Transverse colon (tissue), 4 donors: ENCODE data around the gene SHOX.

ENCODE experiments used
- CTCF ChIP-seq, 5 experiments: fragments of 200-600 bp in 3 of 5; fragments of 450-650 bp in 2 of 5; sonication (generic) in 3 of 5; IDR thresholded peaks; 1 replicate in 2 of 5; 2 replicates in 3 of 5; pipeline ENCODE4 v1.5.1; 2016 to 2017; ENCODE audit warnings: antibody characterized with exemption in 5 of 5, inconsistent platforms in 3 of 5, mild to moderate bottlenecking in 2 of 5, moderate library complexity in 1 of 5
- EP300 ChIP-seq: sonication (generic); formaldehyde crosslinking; IDR thresholded peaks from one replicate; pipeline ENCODE4 v1.6.1; 2017; ENCODE audit warnings: antibody characterized with exemption, low read depth
- POLR2A ChIP-seq: fragments of 450-650 bp; IDR thresholded peaks from one replicate; pipeline ENCODE4 v1.6.1; 2016; ENCODE audit warnings: antibody characterized with exemption, mild to moderate bottlenecking, moderate library complexity
- POLR2AphosphoS5 ChIP-seq, 3 donors: sonication (generic); formaldehyde crosslinking; IDR thresholded peaks; one replicate each; pipeline ENCODE4 v1.6.1; 2016; ENCODE audit warnings: antibody characterized with exemption in 3 of 3

- no peak for TF ChIP-seq CTCF (IDR thresholded peaks at IDR 0.05)
- no peak for TF ChIP-seq POLR2A
- TF ChIP-seq EP300: no peak
- no peak for TF ChIP-seq POLR2AphosphoS5 (IDR thresholded peaks at IDR 0.05)
Observed at GRCh38 chrX:627995-628394, 2.6 kb upstream of the SHOX start.
